ENCODE data around the gene EIF4G3. TPM values are rescaled to one million over a fixed set of nuclear protein-coding genes. Genes with fewer than 3 reads are reported as not detected.

EIF4G3 gene
- total and polyA plus RNA-seq, 12 donors = 13.3 to 50.2 (median 36.1) TPM

DNA sequence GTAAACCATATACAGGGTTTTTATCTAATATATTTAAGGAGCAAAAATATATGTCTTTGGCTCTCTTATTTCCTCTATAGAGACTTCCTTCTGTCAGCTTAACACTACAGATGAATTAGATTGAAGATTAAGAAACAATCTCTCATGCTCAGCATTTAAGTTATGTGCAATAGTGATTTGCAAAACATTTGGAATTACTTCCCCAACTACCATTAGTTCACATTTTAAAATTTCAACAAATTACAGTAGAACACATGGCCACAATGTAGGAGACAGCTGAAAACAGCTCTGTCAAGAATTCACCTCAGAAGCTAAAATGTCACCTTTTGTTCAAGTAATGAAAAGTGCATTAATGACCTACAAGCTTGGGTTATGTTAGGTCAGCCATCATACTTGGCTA is 177.9 kb downstream of the EIF4G3 start:
- H3K9me3 ChIP-seq = no peaks in the 10 kb centered on the region
- peaks cover 0 to 12% (median 0%) of the 10 kb centered on the region in 9 donors for H3K36me3 ChIP-seq
- H3K4me3 ChIP-seq = no peak overlapping the region
- H3K4me1 ChIP-seq = peaks cover 0 to 9% (median 0%) of the 10 kb centered on the region in 9 donors
- no peak for DNase-seq
- intact Hi-C loops (cut with DNase I) = no loop called here
- no peak for ATAC-seq
- TF ChIP-seq, protein P1, sequence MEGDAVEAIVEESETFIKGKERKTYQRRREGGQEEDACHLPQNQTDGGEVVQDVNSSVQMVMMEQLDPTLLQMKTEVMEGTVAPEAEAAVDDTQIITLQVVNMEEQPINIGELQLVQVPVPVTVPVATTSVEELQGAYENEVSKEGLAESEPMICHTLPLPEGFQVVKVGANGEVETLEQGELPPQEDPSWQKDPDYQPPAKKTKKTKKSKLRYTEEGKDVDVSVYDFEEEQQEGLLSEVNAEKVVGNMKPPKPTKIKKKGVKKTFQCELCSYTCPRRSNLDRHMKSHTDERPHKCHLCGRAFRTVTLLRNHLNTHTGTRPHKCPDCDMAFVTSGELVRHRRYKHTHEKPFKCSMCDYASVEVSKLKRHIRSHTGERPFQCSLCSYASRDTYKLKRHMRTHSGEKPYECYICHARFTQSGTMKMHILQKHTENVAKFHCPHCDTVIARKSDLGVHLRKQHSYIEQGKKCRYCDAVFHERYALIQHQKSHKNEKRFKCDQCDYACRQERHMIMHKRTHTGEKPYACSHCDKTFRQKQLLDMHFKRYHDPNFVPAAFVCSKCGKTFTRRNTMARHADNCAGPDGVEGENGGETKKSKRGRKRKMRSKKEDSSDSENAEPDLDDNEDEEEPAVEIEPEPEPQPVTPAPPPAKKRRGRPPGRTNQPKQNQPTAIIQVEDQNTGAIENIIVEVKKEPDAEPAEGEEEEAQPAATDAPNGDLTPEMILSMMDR (IDR thresholded peaks at IDR 0.05) = no peak
- H3K27ac ChIP-seq = no peak overlapping the region
- H3K27me3 ChIP-seq = no peaks in the 10 kb centered on the region

DNA sequence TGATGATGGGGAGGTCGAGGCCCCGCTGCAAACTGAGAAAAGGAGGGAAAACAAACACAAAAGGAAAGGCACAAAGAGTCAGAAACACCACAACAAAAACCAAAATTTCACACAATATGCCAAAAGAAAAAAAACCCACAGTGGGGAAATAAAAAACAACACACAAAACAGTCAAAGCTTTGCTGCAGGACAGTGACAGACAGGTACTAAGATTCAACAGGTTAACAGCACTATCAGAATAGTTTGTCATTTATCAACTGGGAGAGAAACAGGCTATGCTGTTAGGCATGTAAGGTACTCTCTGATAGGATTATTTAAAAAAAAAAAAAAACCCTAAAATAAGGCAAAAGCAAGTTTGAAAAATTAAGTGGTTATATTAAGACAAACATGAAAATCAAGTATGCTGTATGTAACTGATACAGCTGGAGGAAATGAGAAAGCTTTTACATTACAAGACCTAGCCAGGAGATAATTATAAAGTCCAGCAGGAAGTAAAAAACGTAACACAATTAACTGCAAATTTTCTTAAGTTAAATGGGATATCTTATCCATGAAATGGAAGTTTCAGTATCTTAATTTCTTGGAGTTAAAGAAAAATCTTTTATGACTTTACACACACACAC is 179.0 kb downstream of the EIF4G3 start:
- TF ChIP-seq, protein P1 (IDR thresholded peaks at IDR 0.05) = no peak
- H3K27ac ChIP-seq = no peak overlapping the region
- H3K27me3 ChIP-seq = no peaks in the 10 kb centered on the region
- H3K9me3 ChIP-seq = no peaks in the 10 kb centered on the region
- 84 to 85% methylated on average over 3 of the region's 3 CpGs for WGBS, 2 donors
- intact Hi-C loops (cut with DNase I) = no loop called here
- DNase-seq (no peak), ATAC-seq (no peak)
- H3K4me3 ChIP-seq = no peak overlapping the region
- H3K4me1 ChIP-seq = peaks cover 0 to 20% (median 0%) of the 10 kb centered on the region in 9 donors
- H3K36me3 ChIP-seq = peaks cover 0 to 12% (median 0%) of the 10 kb centered on the region in 9 donors

DNA sequence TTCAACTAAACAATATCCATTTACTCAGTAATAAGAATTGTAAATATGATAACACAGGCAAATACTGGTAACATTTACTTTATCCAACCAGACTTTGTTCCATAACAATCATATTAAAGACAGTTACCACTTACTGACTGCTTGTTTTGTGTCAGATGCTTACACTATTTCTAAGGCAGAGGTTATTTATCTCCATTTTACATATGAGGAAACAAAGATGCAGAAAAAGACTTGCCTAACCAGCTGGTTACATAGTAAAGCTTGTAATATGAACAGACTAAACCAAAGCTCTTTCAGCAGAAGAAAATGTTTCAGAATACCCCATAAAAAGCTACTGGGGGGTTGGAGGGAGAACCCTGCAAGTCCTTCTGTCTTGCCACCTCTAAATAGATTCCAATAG is 180.1 kb downstream of the EIF4G3 start:
- TF ChIP-seq, protein P1 (IDR thresholded peaks at IDR 0.05) = no peak
- no peak for ATAC-seq
- H3K9me3 ChIP-seq = no peaks in the 10 kb centered on the region
- H3K27me3 ChIP-seq = no peaks in the 10 kb centered on the region
- H3K4me3 ChIP-seq = no peak overlapping the region
- H3K27ac ChIP-seq = no peak overlapping the region
- no peak for DNase-seq
- peaks cover 0 to 7% (median 0%) of the 10 kb centered on the region in 9 donors for H3K36me3 ChIP-seq
- peaks cover 0 to 29% (median 0%) of the 10 kb centered on the region in 9 donors for H3K4me1 ChIP-seq
- intact Hi-C loops (cut with DNase I) = no loop called here

DNA sequence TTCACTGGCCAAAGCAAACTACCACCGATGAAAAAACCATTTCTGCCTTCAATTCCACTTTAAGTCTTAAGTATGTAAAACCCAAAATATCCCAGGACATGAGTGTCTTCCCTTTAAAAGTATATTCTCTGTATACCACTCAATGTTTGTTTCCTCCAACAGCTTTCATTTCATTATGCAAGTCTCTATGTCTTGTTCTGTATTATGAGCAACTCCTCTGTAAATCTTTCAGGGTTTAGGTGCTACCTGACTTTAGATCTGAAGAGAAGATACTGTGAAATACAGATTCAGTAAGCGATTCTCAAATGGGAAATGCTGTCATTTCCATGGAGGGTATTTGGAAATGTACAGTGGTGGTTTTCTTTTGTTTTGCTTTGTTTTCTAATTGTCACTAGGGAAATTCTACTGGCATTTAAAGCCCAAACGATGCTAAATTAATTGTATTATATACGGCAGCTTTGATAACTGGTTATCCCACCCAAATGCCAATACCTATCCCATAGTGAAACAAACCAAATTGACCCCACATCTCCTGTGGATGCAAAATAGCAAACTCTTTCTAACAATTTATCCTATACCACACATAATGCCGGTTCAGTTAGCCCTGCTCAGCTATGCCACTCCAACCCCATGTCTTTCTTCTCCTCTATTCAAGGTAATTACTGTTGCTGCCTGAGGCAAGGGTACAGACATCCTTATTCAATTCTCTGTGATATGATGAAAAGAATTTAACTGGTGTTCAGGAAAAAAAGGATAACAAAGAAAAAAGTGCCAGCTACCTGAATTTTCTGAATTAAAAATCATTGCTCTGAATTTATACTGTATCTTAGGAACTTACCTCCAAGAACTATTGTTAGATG is 182.8 kb downstream of the EIF4G3 start:
- no peak overlapping the region for H3K4me3 ChIP-seq
- peaks cover 0 to 29% (median 0%) of the 10 kb centered on the region in 9 donors for H3K4me1 ChIP-seq
- TF ChIP-seq, protein P1 (IDR thresholded peaks at IDR 0.05) = no peak
- H3K36me3 ChIP-seq = peaks cover 0 to 9% (median 0%) of the 10 kb centered on the region in 9 donors
- H3K9me3 ChIP-seq = no peaks in the 10 kb centered on the region
- intact Hi-C loops (cut with DNase I) = no loop called here
- no peak for ATAC-seq
- H3K27ac ChIP-seq = no peak overlapping the region
- WGBS, 2 donors = 79 to 82% methylated on average over 5 of the region's 5 CpGs
- no peak for DNase-seq
- H3K27me3 ChIP-seq = no peaks in the 10 kb centered on the region
